Measurements from ENCODE around the gene OSBPL9. TPM values are rescaled to one million over a fixed set of nuclear protein-coding genes. Genes with fewer than 3 reads are reported as not detected.

OSBPL9 gene
- total and polyA plus RNA-seq, 10 of the 15 experiments (the other 5 are each of a cell fraction or from before 2014, with no cell fraction given): 25.9 to 156 (median 108) TPM

GRCh38 chr1:51780927-51781326 lies 164.0 kb downstream of the OSBPL9 start:
- no peak overlapping the region for H3K4me3 ChIP-seq
- RAD21 ChIA-PET (ENCODE audit: unreplicated experiment): no interaction called here
- H4K20me1 ChIP-seq (ENCODE audit: control insufficient read depth, insufficient read depth): no peaks in the 10 kb centered on the region
- intact Hi-C loops (cut with micrococcal nuclease; ENCODE audit: unreplicated experiment) (no loop called here), in situ Hi-C loops (cut with MboI) (no loop called here)
- H3K4me1 ChIP-seq (ENCODE audit: control insufficient read depth, insufficient read depth, low read length): peaks cover 8% of the 10 kb centered on the region; the same call in 1 of the 2 replicates
- no peak for DNase-seq (ENCODE audit: low read depth, low spot score)
- CTCF ChIA-PET: no interaction called here
- no peak for ATAC-seq
- WGBS (ENCODE audit: insufficient coverage, insufficient replicate concordance, low lambda C conversion rate, missing lambda C conversion rate): 98% methylated on average over 3 of the region's 3 CpGs
- BruUV-seq (replicated peaks): no TSS peak
- H3K9ac ChIP-seq (ENCODE audit: control insufficient read depth, insufficient read depth, low read length): no peak overlapping the region
- no peak for FAIRE-seq
- no peak overlapping the region for H2AFZ ChIP-seq (ENCODE audit: control insufficient read depth, low read depth, low read length)
- H3K36me3 ChIP-seq (ENCODE audit: control insufficient read depth in 2 of 2, insufficient read depth in 2 of 2, low read length in 1 of 2): peaks cover 10 to 34% of the 10 kb centered on the region in 2 experiments
- no peak overlapping the region for H3K4me2 ChIP-seq (ENCODE audit: control insufficient read depth, insufficient read depth)
- no peak overlapping the region for H3K27ac ChIP-seq (ENCODE audit: control insufficient read depth, insufficient read depth)
- SMC1A ChIA-PET (ENCODE audit: uncharacterized antibody, unreplicated experiment): no interaction called here
- no peaks in the 10 kb centered on the region for H3K79me2 ChIP-seq (ENCODE audit: control insufficient read depth, insufficient read depth, low read length)
- no peaks in the 10 kb centered on the region for H3K27me3 ChIP-seq (replicated peaks in 1 of 2; ENCODE audit: control insufficient read depth in 2 of 2, insufficient read depth in 2 of 2, low read length in 1 of 2)
- POLR2A ChIA-PET: no interaction called here
- H3K9me3 ChIP-seq (replicated peaks; ENCODE audit: control insufficient read depth, insufficient read depth, low read length): no peaks in the 10 kb centered on the region
- TF ChIP-seq HDGF (IDR thresholded peaks at IDR 0.05): no peak
- TF ChIP-seq, protein P1, sequence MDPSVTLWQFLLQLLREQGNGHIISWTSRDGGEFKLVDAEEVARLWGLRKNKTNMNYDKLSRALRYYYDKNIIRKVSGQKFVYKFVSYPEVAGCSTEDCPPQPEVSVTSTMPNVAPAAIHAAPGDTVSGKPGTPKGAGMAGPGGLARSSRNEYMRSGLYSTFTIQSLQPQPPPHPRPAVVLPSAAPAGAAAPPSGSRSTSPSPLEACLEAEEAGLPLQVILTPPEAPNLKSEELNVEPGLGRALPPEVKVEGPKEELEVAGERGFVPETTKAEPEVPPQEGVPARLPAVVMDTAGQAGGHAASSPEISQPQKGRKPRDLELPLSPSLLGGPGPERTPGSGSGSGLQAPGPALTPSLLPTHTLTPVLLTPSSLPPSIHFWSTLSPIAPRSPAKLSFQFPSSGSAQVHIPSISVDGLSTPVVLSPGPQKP (IDR thresholded peaks at IDR 0.05; ENCODE audit: low read depth, low read length): no peak
- TF ChIP-seq GATAD2B (conservative IDR thresholded peaks at IDR 0.05; ENCODE audit: low read depth): no peak
- TF ChIP-seq STAT3 (IDR thresholded peaks at IDR 0.05; ENCODE audit: low read depth, low read length): no peak
- TF ChIP-seq GABPA (IDR thresholded peaks at IDR 0.05; ENCODE audit: low read depth): no peak
- TF ChIP-seq, protein P2, sequence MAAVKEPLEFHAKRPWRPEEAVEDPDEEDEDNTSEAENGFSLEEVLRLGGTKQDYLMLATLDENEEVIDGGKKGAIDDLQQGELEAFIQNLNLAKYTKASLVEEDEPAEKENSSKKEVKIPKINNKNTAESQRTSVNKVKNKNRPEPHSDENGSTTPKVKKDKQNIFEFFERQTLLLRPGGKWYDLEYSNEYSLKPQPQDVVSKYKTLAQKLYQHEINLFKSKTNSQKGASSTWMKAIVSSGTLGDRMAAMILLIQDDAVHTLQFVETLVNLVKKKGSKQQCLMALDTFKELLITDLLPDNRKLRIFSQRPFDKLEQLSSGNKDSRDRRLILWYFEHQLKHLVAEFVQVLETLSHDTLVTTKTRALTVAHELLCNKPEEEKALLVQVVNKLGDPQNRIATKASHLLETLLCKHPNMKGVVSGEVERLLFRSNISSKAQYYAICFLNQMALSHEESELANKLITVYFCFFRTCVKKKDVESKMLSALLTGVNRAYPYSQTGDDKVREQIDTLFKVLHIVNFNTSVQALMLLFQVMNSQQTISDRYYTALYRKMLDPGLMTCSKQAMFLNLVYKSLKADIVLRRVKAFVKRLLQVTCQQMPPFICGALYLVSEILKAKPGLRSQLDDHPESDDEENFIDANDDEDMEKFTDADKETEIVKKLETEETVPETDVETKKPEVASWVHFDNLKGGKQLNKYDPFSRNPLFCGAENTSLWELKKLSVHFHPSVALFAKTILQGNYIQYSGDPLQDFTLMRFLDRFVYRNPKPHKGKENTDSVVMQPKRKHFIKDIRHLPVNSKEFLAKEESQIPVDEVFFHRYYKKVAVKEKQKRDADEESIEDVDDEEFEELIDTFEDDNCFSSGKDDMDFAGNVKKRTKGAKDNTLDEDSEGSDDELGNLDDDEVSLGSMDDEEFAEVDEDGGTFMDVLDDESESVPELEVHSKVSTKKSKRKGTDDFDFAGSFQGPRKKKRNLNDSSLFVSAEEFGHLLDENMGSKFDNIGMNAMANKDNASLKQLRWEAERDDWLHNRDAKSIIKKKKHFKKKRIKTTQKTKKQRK (IDR thresholded peaks at IDR 0.05; ENCODE audit: low read depth, low read length): no peak
